Superior temporal gyrus (tissue), 1 donor: ENCODE measurements around the gene YPEL4.

Experiments used
- DNase-seq: peaks from one replicate; pipeline ENCODE4 v3.0.0-alpha.2; 2016; ENCODE audit errors: extremely low spot score

YPEL4 gene

DNA sequence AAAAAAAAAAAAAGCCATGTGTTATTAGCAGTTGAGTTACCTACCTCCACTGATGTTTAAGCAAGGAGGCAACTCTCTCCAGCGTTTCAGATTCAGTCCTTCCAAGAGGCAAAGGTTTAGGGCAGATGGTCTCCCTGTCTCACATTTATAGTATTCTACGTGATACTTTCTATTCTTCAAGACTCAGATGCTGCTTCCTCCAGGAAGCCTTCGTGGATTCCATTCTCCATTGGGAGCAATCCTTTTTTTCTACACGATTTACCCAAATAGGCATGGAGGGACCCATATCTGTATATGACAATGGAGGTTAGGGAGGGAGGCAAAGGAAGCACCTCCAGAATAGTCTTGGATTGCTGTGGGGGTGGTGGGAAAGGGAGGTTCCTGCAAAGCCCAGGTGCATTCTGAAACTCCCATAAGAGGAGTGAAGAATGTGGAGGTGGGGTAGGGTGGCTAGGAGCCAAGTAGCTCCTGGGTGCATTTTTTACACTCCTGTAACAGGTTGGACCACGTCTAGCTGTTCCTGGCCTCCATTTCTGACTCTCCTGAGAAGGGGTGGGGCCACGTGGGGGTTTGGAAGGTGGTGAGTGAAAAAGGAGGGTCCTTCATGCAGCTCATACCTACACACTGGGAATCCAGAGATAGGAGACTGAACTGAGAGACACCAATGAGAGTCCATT lies 16.2 kb downstream of the YPEL4 start:
- DNase-seq, result no peak

DNA sequence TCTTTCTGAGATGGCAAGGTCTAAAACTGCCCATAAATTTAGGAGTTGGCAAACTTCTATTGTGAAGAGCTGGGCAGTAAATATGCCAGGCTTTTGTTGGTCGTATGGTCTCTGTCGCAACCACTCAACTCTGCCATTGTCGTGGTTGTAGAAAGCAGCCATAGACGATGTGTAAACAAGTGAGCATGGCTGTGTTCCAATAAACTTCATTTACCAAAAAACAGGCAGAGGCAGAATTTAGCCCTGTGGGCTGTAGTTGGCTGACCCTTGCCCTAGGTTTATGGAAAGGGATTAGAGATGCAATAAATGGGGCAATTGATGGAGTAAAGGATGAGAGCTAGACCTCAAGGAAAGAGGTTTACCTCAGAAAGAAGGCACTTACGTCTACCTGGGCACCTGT lies 17.6 kb downstream of the YPEL4 start:
- DNase-seq, result no peak

DNA sequence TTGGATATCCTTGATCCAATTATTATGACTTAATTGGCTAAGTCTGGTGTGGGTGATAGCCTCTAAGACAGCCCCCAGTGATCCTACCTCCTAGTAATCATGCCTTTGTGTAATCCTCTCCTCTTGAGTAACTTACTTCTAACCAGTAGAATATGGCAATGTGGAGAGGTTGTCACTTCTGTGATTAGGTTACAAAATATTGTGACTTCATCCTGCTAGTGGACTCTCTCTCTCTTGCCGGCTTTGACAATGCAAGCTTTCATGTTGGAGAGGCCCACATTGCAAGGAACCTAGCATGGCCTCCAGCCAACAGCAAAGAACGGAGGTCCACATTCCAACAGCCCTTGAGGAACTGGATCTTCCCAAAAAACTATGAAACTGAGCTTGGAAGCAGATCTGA lies 19.5 kb downstream of the YPEL4 start:
- no peak for DNase-seq

DNA sequence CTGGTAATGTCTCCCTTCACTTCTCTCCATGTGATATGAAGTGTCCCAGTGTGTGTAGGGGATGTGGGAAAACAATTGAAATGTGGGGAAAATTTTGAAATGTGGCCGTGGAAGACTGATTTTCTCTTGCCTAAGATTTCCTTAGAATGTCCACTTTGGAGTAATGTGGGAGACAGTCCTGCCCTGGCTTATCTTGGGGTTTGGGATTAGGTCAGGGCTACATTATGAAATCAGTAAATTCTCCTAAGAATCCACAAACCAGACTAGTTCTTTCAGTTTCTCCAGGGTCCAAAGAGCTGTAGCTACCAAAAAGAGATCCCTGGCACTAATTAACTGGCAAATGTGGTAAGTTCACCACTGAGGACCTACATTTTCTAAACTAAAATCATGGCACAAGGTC lies 22.8 kb downstream of the YPEL4 start:
- no peak for DNase-seq

DNA sequence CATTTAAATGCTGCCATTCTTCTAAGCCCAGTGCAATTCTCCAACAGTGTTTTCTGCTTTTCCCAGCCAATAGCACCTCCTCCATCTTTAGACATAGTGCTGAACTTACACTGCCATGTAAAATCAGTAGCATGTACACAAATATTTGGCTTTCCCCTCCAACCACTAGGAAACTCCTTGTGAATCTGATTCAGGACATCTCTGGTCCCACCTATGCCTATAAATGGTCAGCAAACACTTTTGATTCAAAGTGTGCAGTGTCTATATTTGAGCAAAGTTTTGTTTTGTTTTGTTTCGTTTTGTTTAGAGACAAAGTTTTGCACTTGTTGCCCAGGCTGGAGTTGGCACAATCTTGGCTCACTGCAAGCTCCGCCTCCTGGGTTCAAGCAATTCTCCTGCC lies 24.8 kb downstream of the YPEL4 start:
- DNase-seq, result no peak

DNA sequence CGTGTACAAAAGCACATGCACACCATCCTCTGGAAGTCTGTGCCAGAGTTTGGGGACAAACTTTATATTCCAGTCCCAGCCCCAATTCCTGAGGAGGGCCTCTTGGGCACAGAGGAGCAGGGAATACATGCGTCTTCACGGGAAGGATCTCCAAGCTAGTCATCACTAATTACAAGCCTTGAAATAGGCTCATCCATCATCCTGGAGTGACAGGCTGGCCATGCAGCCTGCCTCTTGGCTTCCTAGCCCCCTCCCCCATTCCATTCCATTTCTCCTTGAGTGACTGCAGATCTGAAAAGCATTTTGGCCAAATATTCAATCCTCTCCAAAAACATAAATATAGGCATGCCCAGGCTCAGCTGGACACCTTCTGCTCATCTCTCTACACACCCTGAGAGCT lies 27.4 kb downstream of the YPEL4 start:
- no peak for DNase-seq

DNA sequence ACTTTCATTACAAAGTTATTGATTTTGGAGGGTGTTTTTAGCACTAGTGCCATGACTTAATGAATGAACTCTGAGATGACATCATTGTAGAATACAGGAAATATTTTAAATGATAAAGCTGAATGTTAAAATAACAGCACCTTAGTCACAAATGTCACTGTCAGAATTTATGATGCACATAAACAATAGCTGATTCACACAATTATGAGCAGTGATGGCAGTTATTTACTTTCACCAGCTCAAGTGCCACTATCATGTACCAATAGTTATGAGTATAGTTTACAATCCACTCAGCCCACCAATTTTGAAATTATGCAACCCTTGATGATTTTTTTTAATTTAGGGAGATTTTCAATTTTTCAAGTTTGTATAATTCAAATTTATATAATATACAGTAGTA lies 29.2 kb downstream of the YPEL4 start:
- no peak for DNase-seq

DNA sequence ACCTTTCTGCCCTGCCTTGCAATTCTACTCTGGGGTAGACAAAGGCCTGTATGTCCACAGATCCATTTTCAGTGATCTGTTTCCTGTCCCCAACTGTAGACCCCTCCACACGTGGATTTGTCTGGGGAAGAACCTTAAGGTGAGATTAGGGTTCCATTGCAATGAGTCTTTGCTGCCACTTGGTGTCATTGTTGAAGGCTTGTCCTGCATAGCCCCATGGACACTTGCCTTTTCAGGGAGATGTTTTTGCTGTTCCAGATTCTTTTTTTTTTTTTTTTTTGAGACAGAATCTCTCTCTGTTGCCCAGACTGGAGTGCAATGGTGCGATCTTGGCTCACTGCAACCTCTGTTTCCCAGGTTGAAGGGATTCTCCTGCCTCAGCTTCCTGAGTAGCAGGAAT lies 30.4 kb downstream of the YPEL4 start:
- DNase-seq, result no peak

DNA sequence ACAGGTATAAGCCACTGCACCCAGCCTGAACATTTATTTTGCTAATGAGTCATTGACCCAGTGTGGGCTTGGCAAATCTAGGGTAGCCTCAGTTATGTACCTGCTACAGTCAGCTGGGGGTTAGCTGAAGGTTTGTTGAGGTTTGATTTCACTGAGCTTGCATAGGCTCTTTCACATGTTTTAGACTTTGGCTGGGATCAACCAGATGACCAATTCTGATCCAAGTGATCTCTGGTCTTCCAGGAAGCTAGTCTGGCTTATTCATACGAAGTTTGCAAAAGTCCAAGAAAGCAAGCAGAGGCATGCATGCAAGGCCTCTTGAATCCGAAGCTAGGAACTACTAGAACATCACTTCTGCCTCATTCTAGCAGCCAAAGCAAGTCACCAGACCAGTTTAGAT lies 31.3 kb downstream of the YPEL4 start:
- DNase-seq, result no peak

DNA sequence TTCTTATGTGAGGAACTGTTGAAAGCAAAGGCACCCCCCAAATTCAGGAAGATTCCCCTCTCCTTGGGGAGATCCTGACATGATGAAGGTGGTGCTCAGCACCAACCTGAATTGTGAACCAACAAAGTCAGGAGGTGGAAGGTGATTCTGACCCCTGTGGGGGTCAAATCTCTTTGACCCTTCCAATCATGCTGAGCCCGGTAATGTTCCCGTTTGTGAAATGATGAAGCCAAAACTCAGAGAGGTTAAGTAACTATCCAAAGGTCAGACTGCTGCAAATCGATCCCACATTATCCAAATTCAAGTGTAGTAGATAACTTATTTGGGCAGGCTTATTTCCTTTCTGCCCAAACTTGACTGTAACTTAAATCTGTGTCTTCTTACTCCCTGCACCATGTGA lies 33.1 kb downstream of the YPEL4 start:
- DNase-seq, result no peak

DNA sequence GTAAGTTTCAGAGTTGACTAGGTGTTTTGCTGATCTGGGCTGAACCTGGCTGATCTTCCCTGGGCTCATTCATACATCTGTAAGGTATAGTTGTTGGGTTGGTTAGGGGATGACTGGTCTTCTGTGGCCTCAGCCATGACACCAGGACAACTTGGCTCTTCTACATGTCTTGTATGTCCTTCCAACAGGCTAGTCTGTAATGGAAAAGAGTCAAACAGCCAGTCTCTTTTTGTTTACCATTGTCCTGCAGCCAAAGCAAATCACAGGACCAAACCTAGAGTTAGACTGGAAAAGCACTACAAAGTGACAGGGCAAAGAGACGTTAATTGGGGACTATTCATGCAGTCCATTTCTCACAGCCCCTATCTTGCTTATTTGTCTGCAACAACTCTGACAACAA lies 34.4 kb downstream of the YPEL4 start:
- no peak for DNase-seq

DNA sequence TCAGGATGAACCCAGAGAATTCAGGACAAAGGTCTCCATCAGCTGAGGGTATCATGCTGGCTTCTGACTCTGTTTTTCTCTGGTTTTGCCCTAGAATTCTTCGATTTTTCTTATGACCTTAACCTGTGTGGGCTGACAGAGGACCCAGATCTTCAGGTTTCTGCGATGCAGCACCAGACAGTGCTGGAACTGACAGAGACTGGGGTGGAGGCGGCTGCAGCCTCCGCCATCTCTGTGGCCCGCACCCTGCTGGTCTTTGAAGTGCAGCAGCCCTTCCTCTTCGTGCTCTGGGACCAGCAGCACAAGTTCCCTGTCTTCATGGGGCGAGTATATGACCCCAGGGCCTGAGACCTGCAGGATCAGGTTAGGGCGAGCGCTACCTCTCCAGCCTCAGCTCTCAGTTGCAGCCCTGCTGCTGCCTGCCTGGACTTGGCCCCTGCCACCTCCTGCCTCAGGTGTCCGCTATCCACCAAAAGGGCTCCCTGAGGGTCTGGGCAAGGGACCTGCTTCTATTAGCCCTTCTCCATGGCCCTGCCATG lies 35.4 kb downstream of the YPEL4 start:
- DNase-seq, result no peak

DNA sequence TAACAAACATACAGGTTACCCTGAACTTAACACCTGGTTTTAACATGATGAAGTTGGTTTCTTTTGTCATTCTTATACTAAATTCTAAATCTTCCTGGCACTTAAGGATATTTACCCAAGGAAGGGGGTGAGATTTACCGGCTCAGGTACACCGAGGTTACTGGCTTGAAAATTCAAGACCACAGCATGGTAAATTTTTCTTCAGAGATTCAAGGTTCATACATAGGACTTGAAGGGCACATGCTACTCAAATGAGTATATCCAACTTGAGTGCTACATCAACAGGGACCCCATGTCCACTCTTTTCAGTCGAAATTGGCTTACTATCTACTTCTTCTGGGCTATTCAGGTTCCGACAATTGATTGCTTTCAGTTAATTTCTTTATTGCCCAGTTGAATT lies 39.5 kb downstream of the YPEL4 start:
- DNase-seq, result no peak

DNA sequence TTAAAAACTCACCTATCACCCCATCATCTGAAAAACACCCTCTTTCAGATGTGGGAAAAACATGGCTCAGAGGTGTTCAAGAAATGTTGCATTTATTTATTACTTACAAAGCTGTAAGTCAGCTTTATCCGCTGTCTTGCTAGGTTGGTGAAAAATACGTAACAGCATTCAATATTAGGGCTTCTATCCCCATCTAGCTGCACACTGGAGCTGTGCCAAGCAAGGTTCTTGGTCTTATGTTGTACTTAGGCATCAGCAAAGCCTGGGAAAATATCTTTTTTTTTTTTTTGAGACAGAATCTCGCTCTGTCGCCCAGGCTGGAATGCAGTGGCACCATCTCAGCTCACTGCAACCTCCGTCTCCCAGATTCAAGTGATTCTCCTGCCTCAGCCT lies 44.7 kb downstream of the YPEL4 start:
- no peak for DNase-seq

DNA sequence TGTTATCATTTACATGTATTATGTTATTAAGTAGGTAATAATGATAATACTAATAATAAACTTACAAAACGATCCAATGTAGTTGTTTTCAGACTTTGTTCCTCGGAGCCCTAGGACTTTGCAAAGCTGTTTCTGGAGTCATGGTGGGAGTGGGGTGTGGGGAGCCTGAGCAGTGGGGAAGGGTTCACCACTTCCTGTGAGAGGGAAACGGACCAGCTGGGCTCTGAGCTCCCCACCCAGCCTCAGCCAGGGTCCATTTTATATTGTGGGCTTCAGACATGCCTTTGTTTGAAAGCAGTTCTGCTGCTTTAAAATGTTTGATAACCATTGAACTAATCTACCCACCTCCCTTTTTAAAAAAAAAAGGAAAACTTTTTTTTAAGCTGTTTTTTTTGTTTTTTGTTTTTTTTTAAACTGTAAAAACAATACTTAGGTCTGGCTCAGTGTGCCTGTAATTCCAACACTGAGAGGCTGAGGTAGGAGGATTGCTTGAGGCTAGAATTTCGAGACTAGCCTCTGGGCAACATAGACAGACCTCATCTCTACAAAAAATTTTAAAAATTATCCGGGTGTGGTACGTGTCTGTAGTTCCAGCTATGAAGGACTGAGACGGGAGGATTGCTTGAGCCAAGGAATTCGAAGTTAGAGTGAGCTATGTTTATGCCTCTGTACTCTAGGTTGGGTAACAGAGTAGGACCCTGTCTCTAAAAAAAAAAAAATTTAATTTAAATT lies 45.2 kb downstream of the YPEL4 start:
- no peak for DNase-seq

DNA sequence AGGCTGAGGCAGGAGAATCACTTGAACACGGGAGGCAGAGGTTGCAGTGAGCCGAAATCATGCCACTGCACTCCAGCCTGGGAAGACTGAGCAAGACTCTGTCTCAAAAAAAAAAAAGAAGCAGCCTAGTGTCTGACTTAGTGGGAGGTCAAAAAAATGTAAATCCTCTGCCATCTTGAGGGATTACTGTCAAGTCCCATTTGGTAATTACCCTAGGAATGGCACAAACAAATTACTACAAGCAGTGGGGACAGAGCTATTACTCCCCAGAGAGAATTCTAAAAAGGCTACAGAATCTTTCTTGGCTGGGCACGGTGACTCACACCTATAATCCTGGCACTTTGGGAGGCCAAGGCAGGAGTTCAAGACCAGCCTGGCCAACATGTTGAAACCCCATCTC lies 48.4 kb downstream of the YPEL4 start:
- no peak for DNase-seq

DNA sequence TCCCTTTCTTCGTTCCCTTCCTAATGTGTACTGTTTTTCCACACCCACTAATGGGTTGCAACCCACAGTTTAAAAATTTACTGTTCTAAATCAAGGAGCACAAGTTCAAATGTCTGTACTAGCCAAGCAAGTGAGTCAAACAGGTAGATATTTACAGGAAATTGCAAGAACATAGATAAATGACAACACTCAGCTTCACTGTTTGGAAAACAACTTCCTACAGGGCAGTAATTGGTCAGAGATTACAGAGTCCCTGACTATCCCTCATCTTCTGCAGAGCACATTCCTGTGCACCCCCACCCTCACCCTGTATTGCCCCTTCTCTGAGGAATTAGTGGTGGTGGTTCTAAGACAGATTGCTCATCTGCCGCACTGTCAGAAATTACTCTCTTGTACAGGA lies 50.3 kb downstream of the YPEL4 start:
- DNase-seq, result no peak

DNA sequence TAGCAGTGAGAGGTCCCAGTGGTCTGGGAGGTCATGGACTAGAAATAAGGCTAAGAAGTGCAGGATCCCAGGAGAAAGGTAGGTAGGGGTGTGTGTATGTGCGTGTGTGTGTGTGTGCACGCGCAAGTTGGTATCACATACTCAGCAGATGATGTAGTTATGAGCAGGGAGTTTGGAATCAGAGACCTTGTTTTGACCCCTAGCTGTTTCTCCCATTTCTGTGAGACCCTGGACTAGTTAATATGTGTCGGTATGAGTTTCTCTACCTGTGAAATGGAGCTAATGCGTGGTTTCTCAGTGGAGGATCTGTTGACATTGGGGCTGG lies 50.9 kb downstream of the YPEL4 start:
- DNase-seq, result no peak

DNA sequence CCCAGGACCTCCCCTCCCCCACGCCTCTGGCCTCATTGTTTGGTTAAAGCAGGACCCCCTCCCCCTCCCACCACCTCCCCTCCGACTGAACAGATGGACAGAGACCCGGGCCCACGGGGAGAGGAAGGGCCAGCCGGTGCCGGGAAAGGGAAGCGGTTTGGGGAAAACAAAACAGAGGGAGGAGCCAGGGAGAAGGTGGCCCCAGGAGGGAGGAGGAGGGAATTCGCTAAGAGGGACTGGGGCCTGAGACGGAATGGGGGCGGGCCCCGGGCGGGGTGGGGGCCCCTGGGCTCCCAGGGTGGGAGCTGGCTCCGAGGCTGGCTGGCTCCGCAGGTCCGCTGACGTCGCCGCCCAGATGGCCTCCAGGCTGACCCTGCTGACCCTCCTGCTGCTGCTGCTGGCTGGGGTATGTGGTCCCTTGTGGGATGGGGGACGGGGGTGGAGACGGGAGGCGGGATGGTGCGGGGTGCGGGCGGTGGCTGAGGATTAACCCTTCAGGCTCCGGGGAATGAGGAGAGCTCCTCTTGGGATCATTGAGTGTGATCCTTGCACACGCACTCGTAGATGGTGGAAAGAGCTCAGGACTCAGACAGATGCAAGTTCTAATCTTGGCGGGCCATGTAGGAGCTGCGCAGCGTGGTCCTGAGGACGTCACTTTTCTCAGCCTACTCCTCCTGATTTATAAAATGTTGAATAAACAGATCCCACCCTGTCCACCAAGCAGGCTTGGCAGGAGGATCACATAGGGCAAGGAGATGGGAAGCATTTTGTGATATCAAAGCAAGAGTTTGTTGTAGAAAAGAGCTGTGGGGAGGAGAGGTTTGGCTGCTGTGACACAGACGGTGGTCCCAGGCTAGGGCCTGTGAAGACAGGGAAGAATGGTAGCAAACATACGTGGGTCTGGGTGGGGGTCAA lies 51.5 kb downstream of the YPEL4 start:
- peak; percentile 30 for DNase-seq

DNA sequence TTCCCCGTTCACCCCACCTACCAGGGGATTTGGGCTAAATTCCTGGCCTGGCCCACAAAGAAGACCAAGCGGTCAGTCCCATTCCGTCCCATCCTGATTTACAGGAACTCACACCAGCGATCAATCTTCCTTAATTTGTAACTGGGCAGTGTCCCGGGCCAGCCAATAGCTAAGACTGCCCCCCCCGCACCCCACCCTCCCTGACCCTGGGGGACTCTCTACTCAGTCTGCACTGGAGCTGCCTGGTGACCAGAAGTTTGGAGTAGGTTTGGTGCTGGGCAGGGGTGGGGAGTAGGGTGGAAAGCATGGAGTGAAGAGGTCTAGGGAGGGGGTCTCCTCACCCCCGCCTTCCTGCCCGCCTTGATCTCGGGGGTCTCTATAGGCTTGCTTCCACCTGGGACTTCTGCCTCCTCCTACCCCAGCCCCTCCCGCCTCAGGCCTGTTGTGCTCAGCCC lies 52.2 kb downstream of the YPEL4 start, which contains the start of gene SERPING1:
Gene SERPING1, plus strand, starts transcription at position 225 of the 455 bp plus-strand sequence. CDS start 586 bp downstream, outside the sequence.
- DNase-seq, result no peak

DNA sequence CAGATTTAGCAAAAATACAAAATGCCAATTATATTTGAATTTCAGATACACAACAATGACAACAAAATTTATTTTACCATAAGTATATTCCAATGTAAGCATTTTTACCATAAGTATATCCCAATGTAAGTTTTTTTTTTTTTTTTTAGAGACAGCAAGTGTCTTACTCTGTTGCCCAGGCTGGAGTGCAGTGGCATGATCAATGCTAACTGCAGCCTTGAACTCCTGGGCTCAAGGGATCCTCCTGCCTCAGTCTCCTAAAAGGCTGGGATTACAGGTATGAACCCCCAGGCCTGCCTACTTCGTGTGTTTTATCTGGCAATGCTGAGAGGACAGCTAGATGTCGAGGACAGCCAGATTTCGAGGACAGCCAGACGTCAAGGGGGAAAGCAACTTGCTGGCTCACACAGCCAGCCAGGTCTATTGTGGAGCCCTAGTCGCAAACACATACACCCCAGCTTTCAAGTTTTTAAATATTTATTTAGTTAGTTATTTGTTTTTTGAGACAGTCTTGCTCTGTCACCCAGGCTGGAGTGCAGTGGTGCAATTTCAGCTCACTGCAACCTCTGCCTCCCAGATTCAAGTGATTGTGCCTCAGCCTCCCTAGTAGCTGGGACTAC lies 53.3 kb downstream of the YPEL4 start:
- DNase-seq, result no peak
